ENCODE measurements around the gene VARS1.

- TF ChIP-seq CTCF (IDR thresholded peaks at IDR 0.05): no peak
- TF ChIP-seq POLR2A (IDR thresholded peaks at IDR 0.05): no peak
- no peak for TF ChIP-seq POLR2AphosphoS5 (IDR thresholded peaks at IDR 0.05)
Observed at GRCh38 chr6:31811645-31812044, 16.1 kb upstream of the VARS1 start.

Data from prostate gland (tissue), 2 donors.